Omental fat pad (tissue), 4 donors: Measurements from ENCODE around the gene SH3TC1. TPM values are rescaled to one million over a fixed set of nuclear protein-coding genes. Genes with fewer than 3 reads are reported as not detected.

Source experiments
- ATAC-seq: fragments of 150-250 bp; one replicate; pipeline ENCODE4 v1.9.1; 2016; ENCODE audit warnings: mild to moderate bottlenecking, moderate library complexity; ENCODE audit not compliant: low FRiP score
- DNase-seq: peaks from one replicate; pipeline ENCODE4 v3.0.0-alpha.2; 2019; ENCODE audit warnings: low spot score
- CTCF ChIP-seq, 3 donors: fragments of 450-650 bp; IDR thresholded peaks; one replicate each; pipeline ENCODE4 v1.5.1; 2016 to 2017; ENCODE audit warnings: antibody characterized with exemption in 3 of 3, mild to moderate bottlenecking in 3 of 3, moderate library complexity in 2 of 3
- total RNA-seq, 4 donors: library from RNA; depleted of rRNA; stranded (reverse); fragments of >200 nt; gene quantifications; one replicate each; pipeline ENCODE4 v1.1.0, GENCODE V29; 2016

Gene SH3TC1
- total RNA-seq, 4 donors from 2014 or later, result 23.0 to 70.3 (median 29.1) TPM

- DNase-seq (no peak), ATAC-seq (no peak)
- no peak for TF ChIP-seq CTCF (IDR thresholded peaks at IDR 0.05)
Measured at GRCh38 chr4:8258552-8259212, 59.6 kb downstream of the SH3TC1 start.

DNA sequence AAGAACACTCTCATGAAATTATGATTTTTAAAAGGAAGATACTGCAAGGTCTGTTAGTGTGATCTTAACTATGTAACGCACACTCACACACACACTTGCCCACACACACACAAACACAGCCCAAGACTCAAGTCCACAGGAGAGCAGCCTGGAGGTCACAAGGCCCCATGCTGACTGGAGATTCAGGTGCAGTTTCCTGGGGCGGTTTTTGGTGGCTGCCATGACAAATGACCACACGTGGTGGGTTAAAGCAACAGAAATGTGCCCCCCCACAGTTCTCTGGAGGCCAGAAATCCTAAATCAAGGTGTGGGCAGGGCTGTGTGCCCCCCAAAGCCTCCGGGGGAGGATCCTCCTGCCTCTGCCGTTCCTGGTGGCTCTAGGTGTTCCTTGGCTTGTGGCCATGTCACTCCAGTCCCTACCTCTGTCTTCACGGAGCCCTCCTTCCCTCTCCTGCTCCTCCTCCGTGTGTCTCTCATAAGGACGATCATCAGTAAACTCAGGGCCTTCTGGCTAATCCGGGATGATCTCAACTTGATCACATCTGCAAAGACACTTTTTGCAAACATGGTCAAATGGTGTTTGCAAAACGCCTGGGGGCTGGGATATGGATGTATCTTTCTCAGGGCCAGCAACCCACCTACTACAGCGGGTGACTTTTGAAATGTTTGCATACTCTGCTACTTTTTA is 60.8 kb downstream of the SH3TC1 start:
- no peak for TF ChIP-seq CTCF (IDR thresholded peaks at IDR 0.05)
- ATAC-seq (no peak), DNase-seq (no peak)

GRCh38 chr4:8260656-8261111 is 61.6 kb downstream of the SH3TC1 start:
- no peak for TF ChIP-seq CTCF (IDR thresholded peaks at IDR 0.05)
- ATAC-seq, result no peak
- no peak for DNase-seq

DNA sequence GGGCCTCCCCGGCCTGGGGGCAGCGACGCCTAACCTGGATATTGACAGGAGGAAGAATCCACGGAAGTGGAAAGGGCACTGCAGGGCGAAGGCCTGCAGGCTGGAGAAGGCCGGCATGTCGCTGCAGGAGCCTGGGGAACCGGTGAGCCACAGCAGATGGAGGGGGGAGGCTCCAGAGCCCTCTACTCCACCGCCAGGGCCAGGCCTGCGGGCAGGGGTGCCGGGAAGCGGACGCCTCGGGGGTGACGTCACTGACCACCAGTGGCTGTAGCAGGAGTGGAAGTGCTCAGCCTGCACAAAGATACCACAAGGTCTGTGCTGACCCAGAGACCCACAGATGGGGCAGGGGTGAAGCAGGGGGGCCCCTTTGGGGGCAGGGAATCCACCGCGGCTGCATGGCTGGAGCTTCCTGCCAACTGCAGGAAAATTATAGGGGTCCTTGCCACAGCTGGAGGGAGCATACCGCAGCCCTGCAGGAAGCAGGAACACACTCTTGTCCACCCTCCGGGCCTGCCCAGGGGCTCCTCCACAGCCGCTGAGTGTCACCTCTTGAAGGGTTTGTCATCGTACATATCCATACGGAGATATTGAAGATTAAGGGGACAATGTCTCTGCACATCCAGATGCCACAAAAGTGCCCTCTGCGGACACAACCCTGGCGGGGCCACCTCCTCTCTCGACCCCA is 62.9 kb downstream of the SH3TC1 start:
- TF ChIP-seq CTCF (IDR thresholded peaks at IDR 0.05), result no peak
- ATAC-seq (no peak), DNase-seq (no peak)

DNA sequence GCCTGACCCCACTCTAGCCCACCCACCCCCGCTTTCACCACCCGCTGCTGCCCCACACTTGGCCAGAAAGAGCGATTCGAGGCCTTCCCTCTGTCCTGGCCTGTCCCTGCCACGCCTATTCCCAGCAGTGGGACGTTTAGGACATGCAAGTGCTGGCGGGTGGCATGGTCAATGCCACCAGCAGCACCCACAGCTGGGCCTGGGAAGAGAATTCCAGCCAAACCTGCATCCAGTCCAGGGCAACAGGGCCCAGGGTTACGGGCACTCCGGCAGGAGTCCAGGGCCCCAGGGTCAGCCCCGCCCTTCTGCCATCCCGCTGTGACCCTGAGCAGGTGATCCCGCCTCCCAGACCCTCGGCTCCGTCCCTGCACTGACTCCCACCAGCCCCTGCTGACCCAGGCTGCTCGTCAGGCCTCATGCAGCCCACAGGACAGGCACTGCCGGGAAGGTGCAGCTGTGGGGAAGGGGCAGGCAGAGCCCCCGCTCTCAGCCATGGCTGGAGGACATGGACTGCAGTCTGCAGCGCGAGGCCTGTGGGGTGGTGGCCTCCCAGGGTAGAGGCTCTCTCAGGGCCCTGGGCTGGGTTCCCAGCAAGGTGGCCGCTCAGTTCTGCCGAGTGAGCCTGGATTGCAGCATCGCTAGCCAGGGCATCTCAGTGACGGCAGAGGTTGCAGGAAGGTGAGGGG is 63.7 kb downstream of the SH3TC1 start:
- TF ChIP-seq CTCF (IDR thresholded peaks at IDR 0.05), result no peak
- ATAC-seq (no peak), DNase-seq (no peak)

GRCh38 chr4:8263397-8263796 is 64.3 kb downstream of the SH3TC1 start:
- ATAC-seq (no peak), DNase-seq (no peak)
- no peak for TF ChIP-seq CTCF (IDR thresholded peaks at IDR 0.05)
